ENCODE data around the gene WNT9A. TPM values are rescaled to one million over a fixed set of nuclear protein-coding genes. Genes with fewer than 3 reads are reported as not detected.

The WNT9A gene
- total RNA-seq, 3 donors from 2014 or later, result 1.1 to 2.5 (median 1.3) TPM

DNA sequence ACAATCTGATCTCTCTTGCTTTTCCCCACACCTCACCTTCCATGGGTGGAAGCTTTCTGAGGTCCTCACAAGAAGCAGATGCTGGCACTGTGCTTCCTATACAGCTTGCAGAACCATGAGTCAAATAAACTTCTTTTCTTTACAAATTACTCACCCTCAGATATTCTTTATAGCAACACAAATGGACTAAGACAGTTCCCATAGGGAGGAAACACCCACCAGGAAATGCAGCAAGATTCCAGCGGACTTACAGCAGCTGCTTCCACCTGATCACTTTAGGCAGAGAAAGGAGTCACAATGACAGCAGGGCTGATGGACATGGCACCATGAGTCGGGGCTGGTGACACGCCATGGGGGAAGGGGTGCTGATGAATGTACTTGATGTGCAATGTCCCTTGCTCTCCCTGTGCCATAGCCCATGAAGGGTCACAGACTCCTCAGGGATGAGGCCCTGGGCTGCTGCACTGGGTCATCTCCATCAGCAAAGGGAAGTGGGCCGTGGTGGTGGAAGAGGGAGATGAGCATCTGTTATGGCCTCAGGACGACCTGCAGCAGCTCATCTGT, 78.4 kb downstream of the WNT9A start:
- Histone ChIP-seq H3K27ac (no peak overlapping the region), H3K9me3 (peaks cover 7 to 11% of the 10 kb centered on the region in 2 donors), H3K4me1 (peaks cover 0 to 6% of the 10 kb centered on the region in 2 donors), H3K27me3 (no peaks in the 10 kb centered on the region), H3K4me3 (no peak overlapping the region), H3K36me3 (no peaks in the 10 kb centered on the region)
- no peak for DNase-seq (ENCODE audit: low spot score in 2 of 2)
- TF ChIP-seq, protein P1, sequence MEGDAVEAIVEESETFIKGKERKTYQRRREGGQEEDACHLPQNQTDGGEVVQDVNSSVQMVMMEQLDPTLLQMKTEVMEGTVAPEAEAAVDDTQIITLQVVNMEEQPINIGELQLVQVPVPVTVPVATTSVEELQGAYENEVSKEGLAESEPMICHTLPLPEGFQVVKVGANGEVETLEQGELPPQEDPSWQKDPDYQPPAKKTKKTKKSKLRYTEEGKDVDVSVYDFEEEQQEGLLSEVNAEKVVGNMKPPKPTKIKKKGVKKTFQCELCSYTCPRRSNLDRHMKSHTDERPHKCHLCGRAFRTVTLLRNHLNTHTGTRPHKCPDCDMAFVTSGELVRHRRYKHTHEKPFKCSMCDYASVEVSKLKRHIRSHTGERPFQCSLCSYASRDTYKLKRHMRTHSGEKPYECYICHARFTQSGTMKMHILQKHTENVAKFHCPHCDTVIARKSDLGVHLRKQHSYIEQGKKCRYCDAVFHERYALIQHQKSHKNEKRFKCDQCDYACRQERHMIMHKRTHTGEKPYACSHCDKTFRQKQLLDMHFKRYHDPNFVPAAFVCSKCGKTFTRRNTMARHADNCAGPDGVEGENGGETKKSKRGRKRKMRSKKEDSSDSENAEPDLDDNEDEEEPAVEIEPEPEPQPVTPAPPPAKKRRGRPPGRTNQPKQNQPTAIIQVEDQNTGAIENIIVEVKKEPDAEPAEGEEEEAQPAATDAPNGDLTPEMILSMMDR (IDR thresholded peaks at IDR 0.05), result no peak
- TF ChIP-seq POLR2AphosphoS5 (IDR thresholded peaks at IDR 0.05) (no peak), POLR2A (IDR thresholded peaks at IDR 0.05) (no peak)
- intact Hi-C loops (cut with DNase I; ENCODE audit: low total_unique reads), result no loop called here

Other genes with a start within 250 kb of the WNT9A start
- gene JMJD4, start 212.6 kb downstream of the WNT9A start, total RNA-seq, result 10 to 100 TPM; 11.7 to 27.2 (median 21.0) TPM
- 10 to 100 TPM; 28.3 to 60.3 (median 52.1) TPM for gene SNAP47, start 212.5 kb downstream of the WNT9A start, total RNA-seq
- gene PRSS38, start 132.3 kb downstream of the WNT9A start, total RNA-seq, result not detected
- gene WNT3A, start 59.1 kb upstream of the WNT9A start, total RNA-seq, result under 1 TPM in 1 of 3 donors, not detected in 2; 0.29 TPM
- gene ARF1, start 134.8 kb upstream of the WNT9A start, total RNA-seq, result 100 to 1,000 TPM; 263 to 295 (median 292) TPM
- gene C1orf35, start 155.4 kb upstream of the WNT9A start, total RNA-seq, result 10 to 100 TPM; 11.5 to 17.0 (median 15.7) TPM
- gene MRPL55, start 161.4 kb upstream of the WNT9A start, total RNA-seq, result 100 to 1,000 TPM in 2 of 3 donors, 10 to 100 TPM in 1; 76.4 to 108 (median 102) TPM
- gene GUK1, start 192.3 kb upstream of the WNT9A start, total RNA-seq, result 100 to 1,000 TPM; 218 to 413 (median 333) TPM
- gene GJC2, start 202.0 kb upstream of the WNT9A start, total RNA-seq, result 1 to 10 TPM; 1.3 TPM
- gene IBA57, start 217.9 kb upstream of the WNT9A start, total RNA-seq, result 1 to 10 TPM; 3.4 to 4.1 (median 3.9) TPM